Stimulated activated CD8-positive, alpha-beta memory T cell treated with anti-CD3 and anti-CD28 coated beads, Interleukin-15, amount 100 ng/mL, for 1 hour (primary cell): Measurements from ENCODE around the gene NME3.
"Not testable (repeated sequence)": the region's sequence is repeated elsewhere in the genome, so short reads cannot be mapped to it uniquely, and the experiment has no call there.

Experiments used
- DNase-seq: peaks from one replicate; pipeline ENCODE4 v3.0.0-alpha.2; 2020; ENCODE audit warnings: low read depth

NME3 gene

DNA sequence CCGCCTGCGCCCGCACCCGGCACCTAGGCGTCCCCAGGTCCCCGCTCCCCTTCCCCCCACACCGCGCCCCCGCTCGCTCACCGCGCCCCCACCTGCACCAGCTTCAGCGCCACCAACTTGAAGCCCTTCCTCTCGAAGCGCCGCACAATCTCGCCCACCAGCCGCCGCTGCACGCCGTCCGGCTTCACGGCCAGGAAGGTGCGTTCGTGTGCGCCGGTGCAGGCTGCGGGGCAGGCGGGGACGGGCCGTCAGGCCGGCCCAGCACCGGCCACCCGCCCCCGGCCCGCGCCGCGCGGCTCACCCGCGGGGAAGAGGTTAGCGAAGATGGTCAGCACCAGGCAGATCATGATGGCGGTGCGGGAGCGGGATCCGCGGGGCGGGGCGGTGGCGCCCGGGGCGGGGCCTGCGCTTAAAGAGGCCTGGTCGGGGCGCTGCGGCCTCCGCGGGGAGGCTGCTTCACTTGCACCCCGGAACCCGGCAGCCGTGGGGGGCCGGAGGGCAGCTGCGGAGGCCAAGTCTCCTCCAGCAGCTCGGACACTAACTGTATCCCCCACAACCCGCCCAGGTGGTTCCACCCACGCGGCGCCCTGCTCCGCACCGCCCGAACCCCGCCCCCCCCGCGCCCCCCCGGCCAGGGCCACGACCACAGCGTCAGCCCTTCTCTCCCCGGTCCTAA, at the start of gene NME3:
Gene NME3 (minus strand): TSS at position 356 of the 676 bp plus-strand sequence. CDS start 9 bp downstream, at position 347.
- DNase-seq: peak; percentile 46

- DNase-seq: no peak
Observed at GRCh38 chr16:1820946-1821290, 49.6 kb upstream of the NME3 start.

- no peak for DNase-seq
Observed at GRCh38 chr16:1820096-1820945, 49.0 kb upstream of the NME3 start.

DNA sequence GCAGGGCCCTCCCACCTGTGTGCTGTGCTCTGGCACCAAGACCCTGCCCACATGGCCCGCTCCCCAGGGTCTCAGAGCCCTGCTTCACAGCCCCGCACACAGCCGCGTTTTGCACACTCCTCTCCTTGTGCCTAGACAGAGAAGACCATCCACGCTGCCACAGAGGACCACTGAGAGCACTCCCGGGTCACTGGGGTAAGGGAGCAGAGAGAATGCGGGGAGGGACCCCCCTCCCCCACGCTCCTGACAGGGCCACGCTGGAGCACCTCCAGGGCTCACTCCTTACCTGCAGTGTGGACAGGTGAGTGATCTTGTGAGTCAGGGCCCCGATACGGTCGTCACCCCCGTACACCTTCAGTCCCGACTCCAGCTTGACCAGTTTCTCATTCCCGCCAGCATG, 48.3 kb upstream of the NME3 start:
- no peak for DNase-seq

- DNase-seq: no peak
Observed at GRCh38 chr16:1818873-1819525, 47.7 kb upstream of the NME3 start.

DNA sequence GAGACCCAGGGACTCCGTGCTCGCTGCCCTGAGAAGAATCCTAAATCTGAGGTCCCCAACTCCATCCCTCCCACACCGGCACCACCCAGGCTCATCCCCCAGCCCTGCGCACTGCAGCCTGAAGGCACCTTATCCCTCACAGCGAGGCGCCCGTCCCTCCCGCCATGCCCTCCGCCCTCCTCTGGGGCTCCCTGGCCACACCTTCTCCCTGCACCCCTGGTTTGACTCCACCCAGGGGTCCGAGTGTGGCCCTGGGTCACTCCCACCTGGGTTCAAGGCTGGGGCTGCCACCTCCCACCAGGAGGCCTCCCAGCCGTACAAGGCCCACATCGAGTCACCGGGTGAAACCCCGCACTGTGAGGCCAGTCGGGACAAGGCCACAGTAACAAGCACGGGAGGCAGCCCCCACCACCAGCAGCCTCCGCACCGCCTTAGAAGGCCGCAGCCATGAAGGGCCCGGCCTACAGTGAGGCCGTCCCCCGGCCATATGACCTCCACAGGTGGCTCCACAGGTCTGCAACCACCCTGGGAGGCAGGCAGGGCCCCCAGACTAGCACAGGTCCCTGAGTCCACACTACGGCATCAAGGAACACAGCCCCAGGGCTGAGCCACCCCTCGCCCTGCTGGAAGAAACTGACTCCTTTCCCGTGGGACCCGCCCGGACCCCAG, 47.0 kb upstream of the NME3 start:
- DNase-seq: no peak

DNA sequence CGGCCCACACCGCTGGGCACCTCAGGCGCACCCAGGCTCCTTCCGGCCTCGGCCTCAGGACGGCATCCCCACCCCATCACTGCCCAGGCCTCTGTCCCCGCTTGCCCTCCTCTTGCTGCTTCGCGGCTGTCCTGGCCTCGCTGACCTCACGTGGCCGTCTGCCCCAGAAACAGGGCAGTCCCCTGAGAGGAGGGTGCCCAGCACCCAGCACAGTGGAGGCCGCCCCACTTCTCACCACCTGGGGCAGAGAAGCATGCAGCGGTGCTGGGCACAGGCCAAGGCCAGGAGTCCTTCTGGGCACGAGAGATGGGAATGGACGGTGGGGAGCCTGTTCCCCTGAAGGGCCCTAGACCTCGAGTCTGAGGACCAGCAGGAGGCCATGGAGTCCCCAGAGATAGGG, 46.4 kb upstream of the NME3 start:
- no peak for DNase-seq

DNA sequence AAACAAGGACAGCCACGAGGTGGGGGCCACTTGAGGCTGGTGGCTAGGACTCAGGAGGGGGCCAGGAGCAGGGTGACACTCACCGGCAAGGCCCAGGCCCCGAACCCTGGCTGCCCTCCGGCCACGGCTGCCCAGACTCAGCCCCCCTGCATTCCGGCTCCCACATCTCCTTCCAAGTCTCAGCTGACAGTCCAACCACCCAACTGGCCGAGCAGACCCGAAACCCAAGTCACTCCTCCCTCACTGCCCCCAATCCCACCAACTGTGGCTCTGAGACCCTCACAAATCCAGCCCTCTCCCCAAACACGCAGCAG, 45.9 kb upstream of the NME3 start:
- DNase-seq: no peak

DNA sequence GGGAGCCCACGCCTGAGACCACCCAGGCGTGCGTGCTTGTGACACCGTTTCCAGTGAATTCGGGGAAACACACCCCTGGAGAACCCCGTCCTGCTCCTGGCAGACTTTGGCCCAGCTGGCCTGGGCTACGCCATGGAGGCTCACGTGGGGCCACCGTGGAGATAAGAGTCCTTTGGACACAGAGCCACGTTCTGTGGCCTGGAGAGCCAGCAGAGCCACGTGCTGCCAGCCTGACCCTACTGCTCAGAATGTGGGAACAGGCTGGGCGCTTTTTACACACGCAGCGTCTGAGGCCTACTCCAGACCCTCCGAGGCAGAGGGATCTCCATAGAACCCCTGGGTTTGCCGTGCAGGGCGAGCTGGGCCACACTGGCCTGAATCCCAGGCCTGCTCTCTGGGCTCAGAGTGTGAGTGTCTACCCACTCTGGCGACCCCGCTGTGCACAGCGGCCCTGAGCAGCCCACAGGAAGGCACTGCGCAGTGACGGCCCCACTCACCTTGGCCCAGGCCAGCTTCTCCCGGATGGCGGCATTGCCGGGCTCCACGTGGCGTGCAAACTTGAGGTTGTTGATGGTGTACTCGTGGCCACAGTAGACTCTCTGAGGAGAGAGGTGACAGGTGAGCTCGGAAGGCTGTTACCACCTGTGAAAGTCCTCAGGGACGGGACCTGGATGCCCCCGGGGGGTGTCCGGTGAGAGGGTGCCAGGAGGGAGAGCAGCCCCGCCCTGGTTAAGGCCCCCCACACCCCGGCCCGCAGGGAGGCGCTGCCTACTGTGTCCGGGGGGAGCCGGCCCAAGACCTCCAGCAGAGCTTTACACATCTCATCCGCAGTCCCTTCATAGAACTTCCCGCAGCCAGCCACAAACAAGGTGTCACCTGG, 45.3 kb upstream of the NME3 start:
- DNase-seq: no peak

DNA sequence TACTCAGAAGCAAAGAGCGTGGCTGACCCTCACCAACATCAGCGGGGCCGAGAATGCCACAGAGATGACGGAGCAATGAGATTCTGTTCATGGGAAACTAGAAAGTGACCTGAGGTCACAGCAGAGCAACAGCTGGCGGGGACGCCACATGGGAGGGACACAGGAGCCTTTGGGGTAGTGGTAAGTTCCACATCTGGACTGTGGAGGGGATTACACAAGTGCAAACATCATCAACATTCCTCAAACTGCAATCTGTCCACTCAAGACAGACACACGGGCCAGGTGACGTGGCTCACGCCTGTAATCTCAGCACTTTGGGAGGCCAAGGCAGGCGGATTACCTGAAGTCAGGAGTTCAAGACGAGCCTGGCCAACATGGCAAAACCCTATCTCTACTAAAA, 44.1 kb upstream of the NME3 start:
- no peak for DNase-seq

DNA sequence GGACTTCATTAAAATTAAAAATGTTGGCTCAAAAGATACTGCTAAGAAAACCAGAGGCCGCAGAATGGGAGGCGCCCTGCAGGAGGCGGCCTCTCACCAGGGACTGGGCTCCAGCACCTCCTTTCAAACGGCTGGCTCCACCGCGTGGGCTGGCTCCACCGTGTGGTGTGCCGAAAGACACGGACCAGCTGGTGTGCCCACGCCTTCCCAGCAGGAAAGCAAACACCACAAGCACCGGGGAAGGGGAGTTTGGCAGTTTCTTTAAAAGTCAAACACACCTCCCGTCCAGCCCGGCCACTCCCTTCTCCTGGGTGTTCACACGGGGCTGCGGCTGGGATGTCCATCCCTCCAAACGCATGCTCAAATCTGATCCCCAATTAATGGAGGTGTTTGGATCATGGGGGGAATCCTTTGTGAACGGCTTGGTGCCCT, 41.4 kb upstream of the NME3 start:
- peak; percentile 12 for DNase-seq

DNA sequence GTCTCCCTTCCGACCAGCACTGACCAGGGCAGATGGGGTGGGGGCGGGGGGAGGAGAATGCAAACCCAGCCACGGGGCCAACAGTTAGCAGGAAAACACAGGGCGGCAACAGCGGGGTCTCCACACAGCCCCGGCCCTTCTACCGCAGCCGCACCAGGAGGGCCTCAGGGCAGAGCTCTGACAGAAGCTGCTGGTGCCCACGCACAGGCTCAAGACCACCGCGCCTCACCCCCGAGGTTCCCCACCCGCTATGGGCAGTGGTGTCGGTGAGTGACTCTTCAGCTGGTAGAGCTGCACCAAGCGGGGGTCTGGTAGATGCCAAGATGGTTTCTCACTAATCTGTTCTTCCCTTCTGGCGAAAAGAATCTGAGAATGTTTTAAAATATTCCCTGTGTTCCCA, 39.2 kb upstream of the NME3 start:
- DNase-seq: no peak

- DNase-seq: no peak
Observed at GRCh38 chr16:1810106-1810505, 38.8 kb upstream of the NME3 start.

- DNase-seq: no peak
Observed at GRCh38 chr16:1809281-1809801, 38.0 kb upstream of the NME3 start.

DNA sequence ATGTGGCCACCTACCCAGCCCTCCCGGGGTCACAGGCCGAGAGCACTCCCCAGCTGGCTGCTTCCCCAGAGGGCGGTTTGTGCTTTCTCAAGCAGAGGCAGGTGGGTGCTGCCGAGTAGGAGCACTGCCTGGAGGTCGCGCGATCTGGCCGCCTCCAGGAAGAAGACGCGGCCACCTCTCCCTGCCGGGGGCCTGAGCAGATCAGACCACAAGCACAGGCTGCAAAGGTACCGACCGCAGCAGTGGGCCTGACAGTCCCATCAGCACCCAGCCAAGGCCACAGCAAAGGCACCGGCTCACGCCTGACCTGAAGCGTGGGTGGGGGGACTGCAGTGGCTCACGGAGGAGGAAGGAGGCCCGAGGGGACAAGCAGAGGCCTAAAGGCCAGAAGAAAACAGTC, 37.3 kb upstream of the NME3 start:
- no peak for DNase-seq

DNA sequence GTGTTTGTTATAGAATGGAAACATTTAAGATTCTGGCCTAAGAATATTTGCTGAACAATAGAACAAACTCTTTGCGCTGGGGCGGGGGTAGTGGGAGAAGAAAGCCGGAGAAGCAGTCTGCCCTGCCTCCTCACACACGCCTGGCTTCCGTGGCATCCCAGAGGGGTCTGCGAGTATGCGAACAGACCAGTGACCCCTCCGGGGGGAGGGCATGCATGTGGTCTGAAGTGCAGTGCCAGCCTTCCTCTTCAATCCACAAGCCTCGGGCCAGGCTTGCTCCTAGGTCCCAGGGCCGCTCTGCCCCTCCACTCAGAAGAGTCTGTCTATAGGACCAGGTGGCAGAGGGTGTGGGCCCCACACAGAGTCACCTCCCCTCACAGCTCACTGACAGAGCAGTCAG, 36.3 kb upstream of the NME3 start:
- DNase-seq: no peak

GRCh38 chr16:1800701-1801100, 29.4 kb upstream of the NME3 start:
- DNase-seq: no peak

DNA sequence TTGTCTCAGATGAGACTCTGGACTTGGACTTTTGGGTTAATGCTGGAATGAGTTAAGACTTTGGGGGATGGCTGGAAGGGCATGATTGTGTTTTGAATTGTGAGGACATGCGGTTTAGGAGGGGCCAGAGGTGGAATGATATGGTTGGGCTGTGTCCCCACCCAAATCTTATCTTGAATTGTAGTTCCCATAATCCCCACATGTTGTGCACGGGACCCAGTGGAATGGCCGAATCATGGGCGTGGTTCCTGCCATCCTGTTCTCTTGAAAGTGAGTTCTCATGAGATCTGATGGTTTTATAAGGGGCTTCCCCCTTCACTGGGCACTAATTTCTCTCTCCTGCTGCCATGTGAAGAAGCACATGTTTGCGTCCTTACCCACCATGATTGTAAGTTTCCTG, 27.9 kb upstream of the NME3 start:
- DNase-seq: not testable (repeated sequence)

GRCh38 chr16:1794908-1795666, 23.7 kb upstream of the NME3 start:
- DNase-seq: no peak

DNA sequence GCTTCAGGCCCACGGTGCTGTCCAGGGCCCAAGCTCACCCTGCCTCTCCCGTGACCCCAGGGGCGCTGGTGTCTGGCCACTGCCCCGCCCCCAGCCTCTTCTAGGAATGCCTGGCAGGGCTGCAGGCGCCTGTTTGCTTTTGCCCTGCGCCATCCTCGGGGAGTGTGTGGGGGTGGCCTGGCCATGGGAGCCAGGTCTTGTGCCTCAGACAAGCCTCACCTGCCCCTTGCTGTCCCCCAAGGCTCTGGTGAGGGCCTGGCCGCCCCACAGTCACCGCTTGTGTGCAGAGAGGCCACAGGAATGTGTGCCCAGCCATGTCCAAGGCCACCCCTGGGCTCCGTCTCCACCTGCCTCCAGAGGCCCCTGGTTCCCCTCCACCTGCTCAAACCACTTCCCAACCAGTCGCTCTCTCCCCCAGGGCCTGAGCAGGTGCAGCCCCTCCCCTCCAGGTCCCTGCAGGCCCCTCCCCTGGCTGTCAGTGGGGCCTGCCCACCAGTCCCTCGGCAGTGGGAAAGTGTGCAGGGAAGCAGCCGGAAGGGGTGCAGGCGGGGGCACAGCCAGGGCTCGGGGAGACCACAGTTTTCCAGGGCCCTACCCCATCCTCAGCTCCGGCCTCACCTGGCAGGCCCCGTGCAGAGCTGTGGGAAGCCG, 23.0 kb upstream of the NME3 start:
- no peak for DNase-seq
